ENCODE measurements around the gene TMEM94.

TMEM94 gene

DNA sequence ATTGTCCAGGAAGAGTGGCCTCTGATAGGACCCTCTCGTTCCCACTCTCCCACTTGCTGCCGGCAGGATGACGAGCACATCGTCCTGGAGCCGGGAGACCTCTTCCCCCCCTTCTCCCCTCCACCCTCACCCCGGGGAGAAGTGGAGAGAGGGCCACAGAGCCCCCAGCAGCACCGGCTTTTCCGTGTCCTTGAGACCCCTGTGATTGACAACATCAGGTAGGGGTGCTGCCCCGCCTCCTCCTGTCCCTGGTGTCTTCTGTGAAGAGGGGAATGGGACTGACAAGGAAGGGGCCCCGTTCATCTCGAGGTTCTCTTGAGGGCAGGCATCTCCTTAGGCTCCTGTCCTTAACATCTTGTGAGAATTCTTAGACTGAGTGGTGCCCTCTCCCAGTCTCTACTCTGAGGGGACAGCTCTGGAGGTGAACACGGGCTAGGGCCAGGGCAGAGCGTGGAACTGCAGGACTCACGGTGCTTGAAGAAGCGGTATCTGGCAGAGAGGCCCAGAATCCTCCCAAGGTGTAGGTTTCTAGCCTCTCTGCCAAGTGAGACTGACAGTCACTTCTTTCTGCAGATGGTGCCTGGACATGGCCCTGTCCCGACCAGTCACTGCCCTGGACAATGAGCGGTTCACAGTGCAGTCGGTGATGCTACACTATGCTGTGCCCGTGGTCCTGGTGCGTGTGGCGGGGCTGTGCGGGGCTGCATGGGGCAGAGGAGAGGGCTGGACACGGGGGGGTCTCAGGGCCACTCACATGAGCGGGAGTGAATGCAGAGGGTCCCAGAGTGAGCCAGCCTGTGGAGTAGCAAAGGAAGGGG is 32.5 kb downstream of the TMEM94 start:
- H3K36me3 ChIP-seq, result peaks cover 59% of the 10 kb centered on the region
- H3K27ac ChIP-seq, result no peak overlapping the region
- H3K9me3 ChIP-seq (ENCODE audit: severe bottlenecking), result no peaks in the 10 kb centered on the region

DNA sequence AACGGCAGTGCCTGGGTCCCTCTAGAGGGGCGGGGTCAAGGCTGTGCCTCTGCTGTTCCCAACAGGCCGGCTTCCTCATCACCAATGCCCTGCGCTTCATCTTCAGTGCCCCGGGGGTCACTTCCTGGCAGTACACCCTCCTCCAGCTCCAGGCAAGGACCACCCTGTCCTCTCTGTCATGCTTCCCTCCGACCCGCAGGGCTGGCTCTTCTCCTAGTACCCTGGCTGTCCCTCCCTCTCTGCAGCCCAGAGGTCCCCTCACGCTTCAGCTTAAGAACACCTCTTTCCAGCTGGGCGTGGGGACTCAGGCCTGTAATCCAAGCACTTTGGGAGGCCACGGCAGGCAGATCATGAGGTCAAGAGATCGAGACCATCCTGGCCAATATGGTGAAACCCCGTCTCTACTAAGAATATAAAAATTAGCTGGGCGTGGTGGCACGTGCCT is 33.1 kb downstream of the TMEM94 start:
- H3K36me3 ChIP-seq, result peaks cover 66% of the 10 kb centered on the region
- no peaks in the 10 kb centered on the region for H3K9me3 ChIP-seq (ENCODE audit: severe bottlenecking)
- no peak for TF ChIP-seq CTCF (IDR thresholded peaks at IDR 0.05; ENCODE audit: low read depth, low read length)
- H3K27me3 ChIP-seq (ENCODE audit: insufficient read depth, low read depth, severe bottlenecking), result no peaks in the 10 kb centered on the region
- no peak for DNase-seq
- H3K4me3 ChIP-seq (ENCODE audit: low read depth, low read length), result no peak overlapping the region
- no peak overlapping the region for H3K27ac ChIP-seq

More for the DNA sequence above, 32.5 kb downstream of the TMEM94 start:
- Histone ChIP-seq H3K4me3 (ENCODE audit: low read depth, low read length) (no peak overlapping the region), H3K27me3 (ENCODE audit: insufficient read depth, low read depth, severe bottlenecking) (no peaks in the 10 kb centered on the region)
- no peak for DNase-seq
- no peak for TF ChIP-seq CTCF (IDR thresholded peaks at IDR 0.05; ENCODE audit: low read depth, low read length)

GRCh38 chr17:75490173-75490743 is 33.8 kb downstream of the TMEM94 start:
- H3K9me3 ChIP-seq (ENCODE audit: severe bottlenecking), result no peaks in the 10 kb centered on the region
- H3K4me3 ChIP-seq (ENCODE audit: low read depth, low read length), result no peak overlapping the region
- DNase-seq, result no peak
- H3K27ac ChIP-seq, result no peak overlapping the region
- H3K27me3 ChIP-seq (ENCODE audit: insufficient read depth, low read depth, severe bottlenecking), result no peaks in the 10 kb centered on the region
- peaks cover 73% of the 10 kb centered on the region for H3K36me3 ChIP-seq
- TF ChIP-seq CTCF (IDR thresholded peaks at IDR 0.05; ENCODE audit: low read depth, low read length), result no peak

DNA sequence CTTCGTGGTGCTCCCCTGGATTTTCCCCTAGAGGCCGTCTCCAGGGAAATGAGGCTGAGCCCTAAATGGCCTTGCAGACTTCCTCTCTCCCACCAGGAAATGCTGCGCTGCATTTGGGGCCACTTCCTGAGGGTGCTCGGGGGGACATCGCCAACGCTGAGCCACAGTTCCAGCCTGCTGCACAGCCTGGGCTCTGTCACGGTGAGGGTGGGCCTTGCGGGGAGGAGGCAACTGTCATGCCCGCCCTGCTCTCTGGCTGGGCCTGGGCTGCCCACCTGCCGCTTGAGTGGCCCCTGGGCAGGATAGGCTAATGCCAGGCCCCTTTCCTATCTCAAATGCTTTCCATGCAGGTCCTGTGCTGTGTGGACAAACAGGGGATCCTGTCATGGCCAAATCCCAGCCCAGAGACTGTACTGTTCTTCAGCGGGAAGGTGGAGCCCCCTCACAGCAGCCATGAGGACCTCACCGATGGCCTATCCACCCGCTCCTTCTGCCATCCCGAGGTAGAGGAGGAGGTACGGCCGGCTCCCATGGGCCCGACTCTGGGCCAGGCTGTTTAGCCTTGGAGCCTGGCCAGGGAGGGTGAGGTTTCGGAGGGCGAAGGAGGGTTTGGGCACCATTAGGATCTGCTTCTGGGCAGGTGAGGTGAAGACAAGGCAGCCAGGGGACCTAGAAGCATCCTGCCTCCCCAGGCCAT is 34.7 kb downstream of the TMEM94 start:
- TF ChIP-seq CTCF (IDR thresholded peaks at IDR 0.05; ENCODE audit: low read depth, low read length), result no peak
- DNase-seq, result no peak
- Histone ChIP-seq H3K4me3 (ENCODE audit: low read depth, low read length) (no peak overlapping the region), H3K27ac (no peak overlapping the region), H3K27me3 (ENCODE audit: insufficient read depth, low read depth, severe bottlenecking) (no peaks in the 10 kb centered on the region), H3K36me3 (peaks cover 81% of the 10 kb centered on the region), H3K9me3 (ENCODE audit: severe bottlenecking) (no peaks in the 10 kb centered on the region)

DNA sequence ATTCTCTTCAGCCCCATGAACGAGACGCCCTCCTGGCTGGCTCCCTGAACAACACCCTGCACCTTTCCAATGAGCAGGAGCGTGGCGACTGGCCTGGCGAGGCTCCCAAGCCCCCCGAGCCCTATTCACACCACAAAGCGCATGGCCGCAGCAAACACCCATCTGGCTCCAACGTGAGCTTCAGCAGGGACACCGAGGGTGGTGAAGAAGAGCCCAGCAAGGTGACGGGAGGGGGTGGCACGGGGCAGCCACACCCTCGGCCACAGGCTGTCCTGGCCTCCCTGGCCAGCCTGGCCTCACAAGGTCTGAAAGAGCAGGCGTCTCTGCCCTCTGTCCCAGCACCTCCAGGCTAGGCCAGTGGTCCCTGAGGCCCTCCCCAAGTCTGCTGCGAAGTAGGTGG is 35.2 kb downstream of the TMEM94 start:
- no peak overlapping the region; the same call in 1 of the 2 replicates for H3K27ac ChIP-seq
- no peak overlapping the region for H3K4me3 ChIP-seq (ENCODE audit: low read depth, low read length)
- DNase-seq, result no peak

More for the DNA sequence above, 35.2 kb downstream of the TMEM94 start:
- no peak for TF ChIP-seq CTCF (IDR thresholded peaks at IDR 0.05; ENCODE audit: low read depth, low read length)
- Histone ChIP-seq H3K9me3 (ENCODE audit: severe bottlenecking) (no peaks in the 10 kb centered on the region), H3K36me3 (peaks cover 82% of the 10 kb centered on the region), H3K27me3 (ENCODE audit: insufficient read depth, low read depth, severe bottlenecking) (no peaks in the 10 kb centered on the region)

All from WERI-Rb-1 (cell line).